Type B pancreatic cell (in vitro differentiated cells): ENCODE measurements around the gene RIMS1. TPM values are rescaled to one million over a fixed set of nuclear protein-coding genes. Genes with fewer than 3 reads are reported as not detected.

ENCODE experiments used
- DNase-seq: peaks from one replicate; pipeline ENCODE4 v3.0.0; 2021; ENCODE audit warnings: mixed read lengths; ENCODE audit not compliant: unreplicated experiment; ENCODE audit errors: extremely low spot score
- H3K27ac Mint-ChIP-seq: 2 replicates; pipeline ENCODE4 v1.8.0; 2021; ENCODE audit warnings: mild to moderate bottlenecking, mixed read lengths
- H3K27me3 Mint-ChIP-seq: 2 replicates; pipeline ENCODE4 v1.8.0; 2021; ENCODE audit warnings: mixed read lengths
- H3K36me3 Mint-ChIP-seq: 2 replicates; pipeline ENCODE4 v1.8.0; 2021; ENCODE audit warnings: mixed read lengths
- H3K4me1 Mint-ChIP-seq: one replicate; pipeline ENCODE4 v1.8.0; 2021; ENCODE audit warnings: mixed read lengths; ENCODE audit not compliant: unreplicated experiment
- H3K4me3 Mint-ChIP-seq: 2 replicates; pipeline ENCODE4 v1.8.0; 2021; ENCODE audit warnings: mild to moderate bottlenecking, mixed read lengths
- H3K9me3 Mint-ChIP-seq: 2 replicates; pipeline ENCODE4 v1.8.0; 2021; ENCODE audit warnings: mixed read lengths
- total RNA-seq: library from RNA; stranded (reverse); gene quantifications from 2 replicates; pipeline ENCODE4 v1.2.1, GENCODE V29; 2021; ENCODE audit warnings: low replicate concordance
- TF ChIP-seq, protein P1 (sequence below): fragments of 200-600 bp; sonication (generic); conservative IDR thresholded peaks from 2 replicates; pipeline ENCODE4 v1.5.0; 2021; ENCODE audit warnings: antibody characterized with exemption, mild to moderate bottlenecking

The RIMS1 gene
- total RNA-seq, 1 donor from 2014 or later: 5.9 TPM

DNA sequence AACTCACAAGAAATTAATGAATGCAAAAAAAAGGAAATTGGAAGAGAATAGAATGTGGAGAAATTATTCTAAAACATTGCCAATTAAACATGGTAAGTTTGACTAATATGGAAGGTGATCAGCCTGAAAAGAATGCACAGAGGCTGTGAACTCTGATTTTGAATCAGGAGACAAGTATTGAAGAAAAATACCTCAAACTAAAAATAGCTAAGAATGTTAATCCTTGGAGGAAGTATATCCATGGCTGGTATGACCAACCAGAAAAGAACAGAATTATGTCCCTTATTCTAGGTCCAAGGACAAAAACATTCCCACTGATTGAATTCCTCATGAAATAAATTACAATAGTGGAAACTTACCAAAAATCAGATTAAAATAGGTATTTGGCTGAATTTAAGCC is 7.3 kb upstream of the RIMS1 start:
- Mint-ChIP-seq H3K4me1 (no peaks in the 10 kb centered on the region), H3K27me3 (peaks cover 27% of the 10 kb centered on the region), H3K36me3 (no peaks in the 10 kb centered on the region), H3K27ac (no peak overlapping the region), H3K4me3 (no peak overlapping the region), H3K9me3 (no peaks in the 10 kb centered on the region)
- TF ChIP-seq, protein P1, sequence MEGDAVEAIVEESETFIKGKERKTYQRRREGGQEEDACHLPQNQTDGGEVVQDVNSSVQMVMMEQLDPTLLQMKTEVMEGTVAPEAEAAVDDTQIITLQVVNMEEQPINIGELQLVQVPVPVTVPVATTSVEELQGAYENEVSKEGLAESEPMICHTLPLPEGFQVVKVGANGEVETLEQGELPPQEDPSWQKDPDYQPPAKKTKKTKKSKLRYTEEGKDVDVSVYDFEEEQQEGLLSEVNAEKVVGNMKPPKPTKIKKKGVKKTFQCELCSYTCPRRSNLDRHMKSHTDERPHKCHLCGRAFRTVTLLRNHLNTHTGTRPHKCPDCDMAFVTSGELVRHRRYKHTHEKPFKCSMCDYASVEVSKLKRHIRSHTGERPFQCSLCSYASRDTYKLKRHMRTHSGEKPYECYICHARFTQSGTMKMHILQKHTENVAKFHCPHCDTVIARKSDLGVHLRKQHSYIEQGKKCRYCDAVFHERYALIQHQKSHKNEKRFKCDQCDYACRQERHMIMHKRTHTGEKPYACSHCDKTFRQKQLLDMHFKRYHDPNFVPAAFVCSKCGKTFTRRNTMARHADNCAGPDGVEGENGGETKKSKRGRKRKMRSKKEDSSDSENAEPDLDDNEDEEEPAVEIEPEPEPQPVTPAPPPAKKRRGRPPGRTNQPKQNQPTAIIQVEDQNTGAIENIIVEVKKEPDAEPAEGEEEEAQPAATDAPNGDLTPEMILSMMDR: no peak
- DNase-seq: no peak

DNA sequence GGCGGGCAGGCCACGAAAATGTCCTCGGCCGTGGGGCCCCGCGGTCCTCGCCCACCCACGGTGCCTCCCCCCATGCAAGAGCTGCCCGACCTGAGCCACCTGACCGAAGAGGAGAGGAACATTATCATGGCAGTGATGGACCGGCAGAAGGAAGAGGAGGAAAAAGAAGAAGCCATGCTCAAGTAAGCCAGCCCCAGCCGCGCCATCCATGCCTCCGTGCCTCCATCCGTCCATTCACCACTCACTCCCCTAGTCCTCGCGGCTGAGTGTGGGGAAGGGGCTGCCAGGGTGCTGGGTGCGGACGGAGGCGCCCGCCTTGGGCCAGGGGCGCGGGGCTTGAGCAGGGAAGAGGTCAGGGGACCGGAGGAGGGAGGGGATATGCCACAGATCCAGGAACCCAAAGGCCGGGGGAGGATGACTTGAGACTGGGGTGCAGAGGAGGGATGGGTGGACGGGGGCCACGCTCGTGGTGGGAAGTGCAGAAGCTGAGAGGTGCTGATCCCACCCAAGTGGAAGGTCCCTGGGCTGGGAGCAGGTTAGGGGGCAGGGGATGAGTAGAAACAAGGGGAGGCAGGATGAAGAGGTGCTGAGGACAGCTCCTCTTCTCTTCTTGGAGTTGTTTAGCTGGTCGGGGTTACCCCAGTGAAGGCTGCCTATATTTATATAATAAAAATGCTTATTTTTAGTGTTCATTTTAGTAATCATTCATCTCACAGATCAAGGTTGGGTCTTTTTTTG is 825 bp downstream of the RIMS1 start:
- H3K9me3 Mint-ChIP-seq: no peaks in the 10 kb centered on the region
- H3K27me3 Mint-ChIP-seq: peaks cover 77% of the 10 kb centered on the region
- peak overlapping the region; percentile 85 for H3K4me3 Mint-ChIP-seq
- H3K36me3 Mint-ChIP-seq: no peaks in the 10 kb centered on the region
- DNase-seq: peak; percentile 64
- H3K27ac Mint-ChIP-seq: no peak overlapping the region
- H3K4me1 Mint-ChIP-seq: no peaks in the 10 kb centered on the region
- TF ChIP-seq, protein P1: peak; percentile 47

DNA sequence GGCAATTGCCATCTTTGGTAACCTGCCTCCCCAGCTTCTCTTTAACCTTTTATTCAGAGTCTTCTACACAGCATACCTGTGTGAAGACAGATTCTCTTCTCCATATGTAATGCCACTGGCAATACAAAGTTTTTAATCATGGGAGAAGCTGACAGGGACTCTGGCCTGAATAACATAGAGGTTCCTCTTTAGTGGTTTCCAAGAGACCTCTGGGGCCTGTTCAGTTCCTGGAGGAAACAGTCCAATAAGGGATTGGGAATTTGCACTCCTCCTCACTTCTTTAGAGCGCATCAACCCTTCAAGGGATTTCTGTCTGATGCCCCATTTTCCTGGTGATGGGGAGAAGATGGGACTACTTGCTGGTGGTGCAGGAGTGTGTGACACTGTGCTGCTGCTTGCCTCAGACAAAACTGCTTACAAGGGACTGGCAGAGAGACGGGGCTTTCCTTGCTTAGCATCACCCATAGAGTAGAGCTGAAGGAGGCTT is 1.4 kb downstream of the RIMS1 start:
- Mint-ChIP-seq H3K36me3 (no peaks in the 10 kb centered on the region), H3K4me3 (peak overlapping the region; percentile 85), H3K27me3 (peaks cover 78% of the 10 kb centered on the region), H3K4me1 (no peaks in the 10 kb centered on the region), H3K27ac (no peak overlapping the region), H3K9me3 (no peaks in the 10 kb centered on the region)
- TF ChIP-seq, protein P1: no peak
- DNase-seq: no peak

DNA sequence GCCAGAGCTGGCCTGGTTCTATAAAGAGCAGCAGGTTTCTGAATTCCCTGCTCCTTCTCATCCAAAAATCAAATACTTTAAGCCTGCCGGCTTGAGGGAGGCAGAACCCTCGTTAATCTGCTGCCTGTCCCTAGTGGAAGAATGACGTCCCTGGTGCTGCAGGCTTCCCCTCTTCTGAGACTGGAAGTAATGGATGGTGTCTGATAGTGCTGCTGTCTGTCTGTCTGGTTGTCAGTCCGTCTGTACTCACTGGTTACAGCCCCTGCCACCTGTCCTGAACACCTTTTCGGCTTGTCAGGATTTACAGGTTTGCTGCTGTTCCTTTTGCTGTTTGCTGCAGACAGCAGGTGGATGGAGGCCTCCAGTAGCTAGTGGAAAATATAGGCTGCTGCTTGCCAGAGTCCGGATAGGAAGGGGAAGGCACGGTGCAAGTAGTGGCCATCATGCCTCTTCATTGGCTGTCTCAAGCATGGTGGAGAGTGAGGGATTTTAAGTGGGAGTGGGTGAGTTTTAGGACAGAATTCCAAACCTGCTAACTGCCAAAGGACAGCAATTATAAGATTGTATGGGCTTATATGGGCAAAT is 2.5 kb downstream of the RIMS1 start:
- H3K4me3 Mint-ChIP-seq: no peak overlapping the region
- H3K36me3 Mint-ChIP-seq: no peaks in the 10 kb centered on the region
- H3K27ac Mint-ChIP-seq: no peak overlapping the region
- no peaks in the 10 kb centered on the region for H3K9me3 Mint-ChIP-seq
- H3K27me3 Mint-ChIP-seq: peaks cover 68% of the 10 kb centered on the region
- no peak for DNase-seq
- no peaks in the 10 kb centered on the region for H3K4me1 Mint-ChIP-seq
- TF ChIP-seq, protein P1: no peak

DNA sequence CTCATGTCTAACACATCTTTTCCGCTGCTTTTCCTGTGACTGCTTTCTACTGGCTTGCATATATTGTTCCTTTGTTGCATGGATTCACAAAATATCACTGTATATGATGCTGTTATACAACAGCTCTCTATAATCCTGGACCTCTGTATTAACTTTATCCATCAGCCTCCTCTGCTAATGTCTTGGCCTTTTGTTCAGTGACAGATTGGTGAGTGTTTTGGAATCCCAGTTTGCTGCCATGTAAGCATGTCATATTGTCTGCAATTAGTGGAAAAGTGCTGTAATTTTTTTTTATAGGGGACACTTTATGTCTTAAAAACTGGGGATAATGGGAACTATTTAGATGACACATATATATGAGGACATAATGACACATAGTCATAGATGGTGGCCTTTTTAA is 3.0 kb downstream of the RIMS1 start:
- Mint-ChIP-seq H3K4me3 (no peak overlapping the region), H3K9me3 (no peaks in the 10 kb centered on the region), H3K27me3 (peaks cover 63% of the 10 kb centered on the region), H3K27ac (no peak overlapping the region), H3K36me3 (no peaks in the 10 kb centered on the region), H3K4me1 (no peaks in the 10 kb centered on the region)
- no peak for DNase-seq
- TF ChIP-seq, protein P1: no peak
